HEK293T (cell line): Measurements from ENCODE around the gene SNTG2.

Experiments used
- CTCF ChIA-PET: fragments of 350-600 bp; formaldehyde crosslinking; extraction: SDS; loops from one replicate; lab custom pipeline; 2021; ENCODE audit warnings: antibody characterized with exemption, inconsistent platforms; lab: Yijun Ruan, JAX
- POLR2A ChIA-PET: fragments of 350-600 bp; formaldehyde crosslinking; extraction: SDS; loops from one replicate; lab custom pipeline; 2020; ENCODE audit warnings: antibody characterized with exemption, inconsistent platforms; lab: Yijun Ruan, JAX
- DNase-seq: peaks from one replicate; pipeline ENCODE4 v3.0.0; 2012; ENCODE audit warnings: mixed read lengths; ENCODE audit errors: extremely low spot score
- ARNT ChIP-seq: fragments of 450-650 bp; IDR thresholded peaks from 2 replicates; pipeline ENCODE4 v1.6.1; 2017; ENCODE audit warnings: mild to moderate bottlenecking
- BHLHE40 ChIP-seq: fragments of 450-650 bp; IDR thresholded peaks from 2 replicates; pipeline ENCODE4 v1.6.1; 2016; ENCODE audit warnings: mild to moderate bottlenecking, moderate library complexity, borderline replicate concordance
- CTBP1 ChIP-seq: fragments of 450-650 bp; IDR thresholded peaks from 2 replicates; pipeline ENCODE4 v1.6.1; 2016; ENCODE audit warnings: borderline replicate concordance
- ELF4 ChIP-seq: fragments of 450-650 bp; IDR thresholded peaks from 2 replicates; pipeline ENCODE4 v1.6.1; 2017; ENCODE audit warnings: antibody characterized with exemption
- FOXA1 ChIP-seq: fragments of 450-650 bp; IDR thresholded peaks from 2 replicates; pipeline ENCODE4 v1.6.1; 2016; ENCODE audit warnings: mild to moderate bottlenecking
- FOXK2 ChIP-seq: fragments of 450-650 bp; IDR thresholded peaks from 2 replicates; pipeline ENCODE4 v1.6.1; 2016; ENCODE audit warnings: mild to moderate bottlenecking
- FOXM1 ChIP-seq: fragments of 450-650 bp; IDR thresholded peaks from 2 replicates; pipeline ENCODE4 v1.6.1; 2017; ENCODE audit warnings: mild to moderate bottlenecking, borderline replicate concordance
- HDGF ChIP-seq: fragments of 450-650 bp; IDR thresholded peaks from 2 replicates; pipeline ENCODE4 v1.6.1; 2017; ENCODE audit warnings: antibody characterized with exemption, borderline replicate concordance
- L3MBTL2 ChIP-seq: fragments of 450-650 bp; conservative IDR thresholded peaks from 2 replicates; pipeline ENCODE4 v1.6.1; 2016; ENCODE audit warnings: mild to moderate bottlenecking
- LEF1 ChIP-seq: fragments of 450-650 bp; IDR thresholded peaks from 2 replicates; pipeline ENCODE4 v1.6.1; 2017; ENCODE audit warnings: mild to moderate bottlenecking, borderline replicate concordance
- NFRKB ChIP-seq: fragments of 450-650 bp; IDR thresholded peaks from 2 replicates; pipeline ENCODE4 v1.6.1; 2016; ENCODE audit warnings: mild to moderate bottlenecking, moderate library complexity
- SP1 ChIP-seq: fragments of 450-650 bp; IDR thresholded peaks from 2 replicates; pipeline ENCODE4 v1.6.1; 2017
- SUZ12 ChIP-seq: fragments of 450-650 bp; IDR thresholded peaks from 2 replicates; pipeline ENCODE4 v1.6.1; 2016; ENCODE audit warnings: mild to moderate bottlenecking
- TARDBP ChIP-seq: fragments of 450-650 bp; IDR thresholded peaks from 2 replicates; pipeline ENCODE4 v1.6.1; 2016
- ZNF384 ChIP-seq: fragments of 450-650 bp; IDR thresholded peaks from 2 replicates; pipeline ENCODE4 v1.6.1; 2016
- TF ChIP-seq, protein P1 (sequence below): fragments of 450-650 bp; IDR thresholded peaks from 2 replicates; pipeline ENCODE4 v1.6.1; 2016

SNTG2 gene

DNA sequence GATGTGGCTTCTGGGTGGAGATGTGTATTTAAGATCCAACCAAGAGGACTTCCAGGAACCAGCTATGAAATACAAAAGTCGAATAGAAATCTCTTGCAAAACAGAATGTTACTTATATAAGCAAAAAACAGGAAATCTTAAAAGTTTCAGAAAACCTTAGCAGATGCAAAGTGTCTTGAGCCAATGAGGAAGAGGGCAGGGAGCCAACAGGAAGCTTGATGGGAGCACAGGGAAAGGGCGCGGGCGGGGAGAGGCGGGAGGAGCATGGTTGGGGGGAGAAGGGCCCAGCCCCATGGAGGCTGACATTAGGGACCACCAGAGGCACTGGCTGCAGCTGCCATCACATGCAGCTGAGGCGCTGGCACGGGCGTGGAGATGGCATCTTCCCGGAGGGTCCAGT, 203.3 kb downstream of the SNTG2 start:
- ChIA-PET POLR2A (no interaction called here), CTCF (no interaction called here)
- TF ChIP-seq FOXK2 (no peak), ELF4 (no peak), BHLHE40 (no peak), HDGF (no peak), CTBP1 (no peak), SUZ12 (no peak), FOXM1 (no peak), ZNF384 (no peak), ARNT (no peak), SP1 (no peak), TARDBP (no peak), L3MBTL2 (no peak), FOXA1 (no peak), NFRKB (no peak), LEF1 (no peak)
- TF ChIP-seq, protein P1, sequence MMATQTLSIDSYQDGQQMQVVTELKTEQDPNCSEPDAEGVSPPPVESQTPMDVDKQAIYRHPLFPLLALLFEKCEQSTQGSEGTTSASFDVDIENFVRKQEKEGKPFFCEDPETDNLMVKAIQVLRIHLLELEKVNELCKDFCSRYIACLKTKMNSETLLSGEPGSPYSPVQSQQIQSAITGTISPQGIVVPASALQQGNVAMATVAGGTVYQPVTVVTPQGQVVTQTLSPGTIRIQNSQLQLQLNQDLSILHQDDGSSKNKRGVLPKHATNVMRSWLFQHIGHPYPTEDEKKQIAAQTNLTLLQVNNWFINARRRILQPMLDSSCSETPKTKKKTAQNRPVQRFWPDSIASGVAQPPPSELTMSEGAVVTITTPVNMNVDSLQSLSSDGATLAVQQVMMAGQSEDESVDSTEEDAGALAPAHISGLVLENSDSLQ = no peak
- no peak for DNase-seq

DNA sequence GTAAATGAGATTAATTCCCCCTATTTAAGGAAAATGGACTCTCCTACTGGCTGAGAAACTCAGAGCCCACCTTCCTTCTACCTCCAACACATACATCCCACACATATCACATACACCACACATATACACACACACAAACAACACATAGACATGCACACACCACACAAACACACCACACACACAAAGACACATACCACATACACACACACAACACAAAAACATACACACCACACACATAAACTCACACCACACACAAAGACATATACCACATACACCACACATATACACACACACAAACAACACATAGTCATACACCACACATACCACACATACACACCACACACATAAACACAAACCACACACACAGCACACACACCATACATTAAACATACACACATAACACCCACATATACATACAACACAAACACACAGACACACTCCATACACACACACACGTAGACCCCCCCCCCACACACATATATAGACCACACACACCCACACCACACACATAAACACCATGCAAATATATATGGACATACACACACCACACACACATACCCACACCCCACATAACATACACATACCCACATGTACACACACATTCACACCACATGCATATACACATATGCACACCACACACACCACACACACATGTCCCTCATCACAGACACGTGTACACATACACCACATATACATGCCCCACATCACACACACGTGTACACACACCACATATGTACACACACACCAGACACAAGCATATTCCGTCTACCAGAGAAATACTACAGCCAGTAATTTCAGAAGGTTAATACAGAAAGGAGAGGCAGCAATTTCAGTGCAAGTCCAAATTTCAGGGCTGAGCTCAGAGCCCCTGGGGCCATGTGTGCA, 204.3 kb downstream of the SNTG2 start:
- POLR2A ChIA-PET = no interaction called here
- DNase-seq = no peak
- CTCF ChIA-PET = no interaction called here
- no peak for TF ChIP-seq FOXM1

GRCh38 chr2:1156059-1156458, 205.4 kb downstream of the SNTG2 start:
- ChIA-PET CTCF (no interaction called here), POLR2A (no interaction called here)
- no peak for TF ChIP-seq CTBP1
- TF ChIP-seq, protein P1 = no peak
- no peak for TF ChIP-seq NFRKB
- no peak for TF ChIP-seq ARNT
- no peak for TF ChIP-seq ZNF384
- TF ChIP-seq HDGF = no peak
- TF ChIP-seq BHLHE40 = no peak
- no peak for TF ChIP-seq LEF1
- TF ChIP-seq SUZ12 = no peak
- TF ChIP-seq ELF4 = no peak
- no peak for TF ChIP-seq SP1
- no peak for TF ChIP-seq L3MBTL2
- TF ChIP-seq FOXK2 = no peak
- TF ChIP-seq TARDBP = no peak
- no peak for TF ChIP-seq FOXM1
- TF ChIP-seq FOXA1 = no peak
- no peak for DNase-seq

DNA sequence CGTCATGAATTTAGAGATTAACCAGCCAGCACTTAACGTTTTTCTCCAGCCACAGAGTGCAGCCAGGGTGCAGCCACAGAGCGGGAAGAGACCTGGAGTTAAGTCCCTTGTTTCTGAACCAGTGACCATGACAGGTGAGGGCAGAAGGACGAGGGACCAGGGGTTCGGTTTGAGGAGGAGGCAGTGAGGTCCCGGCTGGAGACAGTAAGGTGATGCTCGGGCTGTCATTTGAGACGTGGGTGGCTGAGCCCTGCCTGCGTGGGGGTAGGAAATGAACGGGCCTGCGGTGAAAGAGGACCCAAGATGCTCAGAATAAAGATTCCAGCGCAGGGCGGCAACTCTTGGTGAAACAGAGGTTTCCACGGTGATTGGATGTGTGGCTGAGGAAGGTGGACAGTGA, 205.9 kb downstream of the SNTG2 start:
- no peak for DNase-seq
- POLR2A ChIA-PET = no interaction called here
- CTCF ChIA-PET = no interaction called here
- no peak for TF ChIP-seq TARDBP
- TF ChIP-seq SP1 = no peak
- no peak for TF ChIP-seq ARNT
- no peak for TF ChIP-seq HDGF
- no peak for TF ChIP-seq NFRKB
- no peak for TF ChIP-seq CTBP1
- TF ChIP-seq SUZ12 = no peak
- TF ChIP-seq LEF1 = no peak
- TF ChIP-seq FOXK2 = no peak
- TF ChIP-seq, protein P1 = no peak

DNA sequence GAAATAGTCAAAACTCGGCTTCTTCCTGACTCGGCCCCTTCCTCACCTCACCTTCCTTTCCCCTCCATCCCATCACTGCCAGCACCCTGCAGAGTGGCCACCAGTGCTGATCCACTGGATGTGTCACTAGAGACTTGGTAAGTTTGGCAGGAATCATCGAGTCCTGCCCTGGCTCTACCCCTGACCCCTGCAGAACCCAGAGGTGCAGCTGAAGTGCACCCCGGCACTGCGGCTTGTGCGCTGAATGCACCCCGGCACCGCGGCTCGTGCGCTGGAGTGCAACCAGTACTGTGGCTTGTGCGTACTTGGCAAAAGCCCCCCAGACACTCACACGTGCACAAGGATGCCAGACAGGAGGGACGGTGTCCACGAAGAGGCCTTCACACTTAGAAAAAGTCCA, 206.5 kb downstream of the SNTG2 start:
- ChIA-PET CTCF (no interaction called here), POLR2A (no interaction called here)
- TF ChIP-seq FOXM1 (no peak), HDGF (no peak), CTBP1 (no peak), SP1 (no peak), ZNF384 (no peak), SUZ12 (no peak), TARDBP (no peak), LEF1 (no peak), FOXA1 (no peak), L3MBTL2 (no peak), FOXK2 (no peak), ARNT (no peak), NFRKB (no peak), ELF4 (no peak), BHLHE40 (no peak)
- TF ChIP-seq, protein P1 = no peak

GRCh38 chr2:1159013-1159412, 208.4 kb downstream of the SNTG2 start:
- DNase-seq = no peak
- TF ChIP-seq ARNT (no peak), FOXK2 (no peak), ELF4 (no peak), CTBP1 (no peak), ZNF384 (no peak), TARDBP (no peak), NFRKB (no peak), FOXM1 (no peak)
- TF ChIP-seq, protein P1 = no peak
- CTCF ChIA-PET = no interaction called here
- POLR2A ChIA-PET = no interaction called here

More for the DNA sequence above, 206.5 kb downstream of the SNTG2 start:
- DNase-seq = no peak
